T-cell (primary cell): ENCODE measurements around the gene HOXB2. TPM values are rescaled to one million over a fixed set of nuclear protein-coding genes. Genes with fewer than 3 reads are reported as not detected.

Experiments
- ATAC-seq, 4 experiments: fragments of 200-7000 bp in 3 of 4; fragments of 150-1000 bp in 1 of 4; cut with Tn5 transposase; replicated peaks in 1 of 4; 1 replicate in 3 of 4; 2 replicates in 1 of 4; pipeline ENCODE4 v1.10.0; 2021; ENCODE audit warnings: moderate library complexity in 3 of 4, mild to moderate bottlenecking in 2 of 4, moderate number of reproducible peaks in 1 of 4
- CTCF ChIA-PET, 2 donors: fragments of 300-600 bp; sonication (Branson Sonifier 250); formaldehyde crosslinking; loops; one replicate each; lab custom pipeline; 2022; ENCODE audit warnings: antibody characterized with exemption in 2 of 2; lab: Charles Lee
- POLR2A ChIA-PET, 2 donors: fragments of 300-600 bp; sonication (Branson Sonifier 250); formaldehyde crosslinking; loops; one replicate each; lab custom pipeline; 2022; ENCODE audit warnings: antibody characterized with exemption in 2 of 2; lab: Charles Lee
- DNase-seq, 35 experiments: peaks; one replicate each; pipeline versions ENCODE4 v3.0.0 to v3.0.0-alpha.2; 2013 to 2023
- H3K27ac ChIP-seq: one replicate; pipeline ENCODE4 v1.5.1; 2013; ENCODE audit warnings: low read length
- H3K27me3 ChIP-seq, 2 experiments: replicated peaks in 1 of 2; 1 replicate in 1 of 2; 2 replicates in 1 of 2; pipeline versions ENCODE4 v1.6.1 to v1.7.0; 2013; ENCODE audit warnings: low read length in 1 of 2, mixed read lengths in 1 of 2; ENCODE audit not compliant: control insufficient read depth in 2 of 2, insufficient read depth in 2 of 2; ENCODE audit errors: extremely low read depth in 1 of 2
- H3K36me3 ChIP-seq, 2 donors: 1 replicate in 1 of 2; 2 replicates in 1 of 2; pipeline versions ENCODE4 v1.6.1 to v1.7.0; 2013; ENCODE audit warnings: low read length in 1 of 2; ENCODE audit not compliant: control insufficient read depth in 2 of 2, insufficient read depth in 1 of 2; ENCODE audit errors: extremely low read depth in 1 of 2
- H3K4me1 ChIP-seq, 2 experiments: 1 replicate in 1 of 2; 2 replicates in 1 of 2; pipeline versions ENCODE4 v1.6.1 to v1.7.0; 2013; ENCODE audit warnings: low read length in 2 of 2, mixed read lengths in 1 of 2; ENCODE audit not compliant: insufficient read depth in 2 of 2, control insufficient read depth in 1 of 2; ENCODE audit errors: extremely low read depth in 1 of 2
- H3K4me3 ChIP-seq, 2 donors: 1 replicate in 1 of 2; 2 replicates in 1 of 2; pipeline versions ENCODE4 v1.5.1 to v1.7.0; 2013; ENCODE audit warnings: mild to moderate bottlenecking in 2 of 2, low read length in 1 of 2, moderate library complexity in 1 of 2; ENCODE audit not compliant: control insufficient read depth in 1 of 2; ENCODE audit errors: extremely low read depth in 1 of 2
- H3K9me3 ChIP-seq: 2 replicates; pipeline ENCODE4 v1.7.0; 2013
- H3K27ac Mint-ChIP-seq, 2 donors: one replicate each; pipeline ENCODE4 v1.8.0; 2020 to 2021; ENCODE audit warnings: mild to moderate bottlenecking in 2 of 2, mixed read lengths in 2 of 2
- H3K27me3 Mint-ChIP-seq, 2 donors: one replicate each; pipeline ENCODE4 v1.8.0; 2021 to 2022; ENCODE audit warnings: mixed read lengths in 2 of 2
- H3K36me3 Mint-ChIP-seq: one replicate; pipeline ENCODE4 v1.8.0; 2021; ENCODE audit warnings: mixed read lengths
- H3K4me1 Mint-ChIP-seq, 3 donors: one replicate each; pipeline ENCODE4 v1.8.0; 2020 to 2022; ENCODE audit warnings: mixed read lengths in 3 of 3, mild to moderate bottlenecking in 1 of 3
- H3K4me3 Mint-ChIP-seq, 3 donors: one replicate each; pipeline ENCODE4 v1.8.0; 2020 to 2022; ENCODE audit warnings: mild to moderate bottlenecking in 3 of 3, mixed read lengths in 3 of 3, moderate library complexity in 3 of 3
- H3K9me3 Mint-ChIP-seq, 3 donors: one replicate each; pipeline ENCODE4 v1.8.0; 2020 to 2022; ENCODE audit warnings: mixed read lengths in 3 of 3
- WGBS: methylation state at CpG from one replicate; pipeline ENCODE4 v1.1.5; 2013; ENCODE audit warnings: missing lambda C conversion rate; ENCODE audit not compliant: insufficient coverage; 5-methylcytosine and 5-hydroxymethylcytosine counted together
- total RNA-seq, 35 experiments: library from RNA in 6 of 35; stranded (reverse) in 6 of 35; fragments of 120-200 nt in 1 of 35; gene quantifications; one replicate each; pipeline versions ENCODE4 v1.2.1 to v1.2.4 and lab custom pipeline; 2013 to 2026

The HOXB2 gene
- total RNA-seq, 5 donors from 2014 or later (not counting 1 experiment from before 2014, with no cell fraction given) = 12.1 to 37.3 (median 25.6) TPM

GRCh38 chr17:48577330-48577945 lies 32.5 kb upstream of the HOXB2 start:
- Mint-ChIP-seq H3K4me3 (peak overlapping the region; percentile 76 to 87 (median 81)), H3K27me3 (peaks cover 29 to 37% of the 10 kb centered on the region in 2 donors), H3K36me3 (no peaks in the 10 kb centered on the region), H3K9me3 (no peaks in the 10 kb centered on the region), H3K4me1 (peaks cover 29 to 59% (median 45%) of the 10 kb centered on the region in 3 donors), H3K27ac (peak overlapping the region in 1 of 2 donors; percentile 43)
- ChIA-PET POLR2A (interaction anchor here (0.5 to 0.6 kb wide), 5 partner anchors 12 to 226 kb away, joined by 3 to 5 read pairs (median 3); no protein-coding TSS in a partner anchor), CTCF (no interaction called here)
- H3K4me1 ChIP-seq = peaks cover 8 to 55% of the 10 kb centered on the region in 2 experiments
- H3K27ac ChIP-seq = no peak overlapping the region
- DNase-seq (peak in 1 of 35 experiments; percentile 43), ATAC-seq (peak; percentile 18 to 38 (median 21))
- H3K9me3 ChIP-seq = no peaks in the 10 kb centered on the region
- WGBS = 1% methylated on average over 7 of the region's 19 CpGs
- no peaks in the 10 kb centered on the region for H3K36me3 ChIP-seq
- H3K4me3 ChIP-seq = peak overlapping the region; percentile 42 to 82
- H3K27me3 ChIP-seq = peaks cover 0 to 56% of the 10 kb centered on the region in 2 experiments

GRCh38 chr17:48576479-48577309 lies 31.8 kb upstream of the HOXB2 start:
- Mint-ChIP-seq H3K4me3 (peak overlapping the region; percentile 76 to 87 (median 81)), H3K27me3 (peaks cover 27 to 33% of the 10 kb centered on the region in 2 donors), H3K4me1 (peaks cover 29 to 54% (median 40%) of the 10 kb centered on the region in 3 donors), H3K27ac (peak overlapping the region in 1 of 2 donors; percentile 52), H3K36me3 (peaks cover 3% of the 10 kb centered on the region), H3K9me3 (no peaks in the 10 kb centered on the region)
- Histone ChIP-seq H3K4me1 (peaks cover 8 to 47% of the 10 kb centered on the region in 2 experiments), H3K9me3 (no peaks in the 10 kb centered on the region), H3K27me3 (peaks cover 0 to 49% of the 10 kb centered on the region in 2 experiments), H3K4me3 (peak overlapping the region in 1 of 2 donors; percentile 48), H3K36me3 (no peaks in the 10 kb centered on the region), H3K27ac (no peak overlapping the region)
- POLR2A ChIA-PET = no interaction called here
- DNase-seq (no peak), ATAC-seq (no peak)
- CTCF ChIA-PET = interaction anchor here in 1 of 2 donors (0.7 kb wide), 1 partner anchor 225 kb away, joined by 3 read pairs; no protein-coding TSS in a partner anchor
- 57% methylated on average over 13 of the region's 43 CpGs for WGBS

- peaks cover 0 to 45% of the 10 kb centered on the region in 2 experiments for H3K27me3 ChIP-seq
- Mint-ChIP-seq H3K27me3 (peaks cover 22 to 24% of the 10 kb centered on the region in 2 donors), H3K9me3 (no peaks in the 10 kb centered on the region), H3K4me1 (peaks cover 23 to 46% (median 32%) of the 10 kb centered on the region in 3 donors), H3K4me3 (peak overlapping the region in 2 of 3 donors; percentile 17 to 55), H3K36me3 (peaks cover 7% of the 10 kb centered on the region), H3K27ac (peak overlapping the region in 1 of 2 donors; percentile 43)
- POLR2A ChIA-PET = no interaction called here
- peaks cover 8 to 42% of the 10 kb centered on the region in 2 experiments for H3K4me1 ChIP-seq
- DNase-seq (no peak), ATAC-seq (no peak)
- H3K4me3 ChIP-seq = no peak overlapping the region
- 91% methylated on average over 13 of the region's 22 CpGs for WGBS
- H3K27ac ChIP-seq = no peak overlapping the region
- H3K36me3 ChIP-seq = peaks cover 0 to 4% of the 10 kb centered on the region in 2 donors
- no peaks in the 10 kb centered on the region for H3K9me3 ChIP-seq
- CTCF ChIA-PET = interaction anchor here in 1 of 2 donors (0.5 to 1.0 kb wide), 3 partner anchors 34 to 310 kb away, joined by 3 read pairs; no protein-coding TSS in a partner anchor
Measured at GRCh38 chr17:48575673-48576478, 31.0 kb upstream of the HOXB2 start.

- no peak overlapping the region for H3K4me3 ChIP-seq
- peaks cover 8 to 36% of the 10 kb centered on the region in 2 experiments for H3K4me1 ChIP-seq
- Mint-ChIP-seq H3K27ac (no peak overlapping the region), H3K9me3 (no peaks in the 10 kb centered on the region), H3K36me3 (peaks cover 7% of the 10 kb centered on the region), H3K4me1 (peaks cover 17 to 39% (median 27%) of the 10 kb centered on the region in 3 donors), H3K4me3 (no peak overlapping the region), H3K27me3 (peaks cover 15 to 17% of the 10 kb centered on the region in 2 donors)
- WGBS = 100% methylated on average over 2 of the region's 7 CpGs
- H3K27me3 ChIP-seq = peaks cover 0 to 42% of the 10 kb centered on the region in 2 experiments
- ChIA-PET CTCF (interaction anchor here in 1 of 2 donors (0.5 to 1.4 kb wide), 4 partner anchors 12 to 309 kb away, joined by 3 to 9 read pairs (median 4); partner anchors contain the start of gene HOXB5), POLR2A (no interaction called here)
- DNase-seq (no peak), ATAC-seq (no peak)
- H3K36me3 ChIP-seq = peaks cover 0 to 4% of the 10 kb centered on the region in 2 donors
- no peaks in the 10 kb centered on the region for H3K9me3 ChIP-seq
- H3K27ac ChIP-seq = no peak overlapping the region
Measured at GRCh38 chr17:48575066-48575582, 30.2 kb upstream of the HOXB2 start.

GRCh38 chr17:48574505-48575065 lies 29.7 kb upstream of the HOXB2 start:
- Mint-ChIP-seq H3K36me3 (peaks cover 7% of the 10 kb centered on the region), H3K27ac (no peak overlapping the region), H3K4me1 (peaks cover 11 to 36% (median 24%) of the 10 kb centered on the region in 3 donors), H3K4me3 (no peak overlapping the region), H3K27me3 (peaks cover 9 to 18% of the 10 kb centered on the region in 2 donors), H3K9me3 (no peaks in the 10 kb centered on the region)
- no peak for ATAC-seq
- CTCF ChIA-PET = interaction anchor here in 1 of 2 donors (0.6 to 1.4 kb wide), 4 partner anchors 13 to 392 kb away, joined by 3 to 9 read pairs (median 4); partner anchors contain the start of gene HOXB5
- Histone ChIP-seq H3K36me3 (peaks cover 0 to 4% of the 10 kb centered on the region in 2 donors), H3K9me3 (no peaks in the 10 kb centered on the region), H3K4me1 (peaks cover 8 to 32% of the 10 kb centered on the region in 2 experiments), H3K4me3 (no peak overlapping the region), H3K27ac (no peak overlapping the region), H3K27me3 (peaks cover 0 to 38% of the 10 kb centered on the region in 2 experiments)
- 100% methylated on average over 3 of the region's 8 CpGs for WGBS
- POLR2A ChIA-PET = no interaction called here
- DNase-seq = no peak
